ENCODE results near the gene ADAT2. TPM values are rescaled to one million over a fixed set of nuclear protein-coding genes. Genes with fewer than 3 reads are reported as not detected.
"Not testable (repeated sequence)": the region's sequence is repeated elsewhere in the genome, so short reads cannot be mapped to it uniquely, and the experiment has no call there.

Gene ADAT2
- total RNA-seq, 3 donors from 2014 or later: 6.9 to 10.2 (median 8.5) TPM

- H3K4me3 ChIP-seq: peak overlapping the region; percentile 58 to 82 (median 70)
- DNase-seq (ENCODE audit: low spot score in 2 of 2): no peak
- intact Hi-C loops (cut with DNase I; ENCODE audit: low total_unique reads): no loop called here
- no peaks in the 10 kb centered on the region for H3K27me3 ChIP-seq
- H3K27ac ChIP-seq: peak overlapping the region; percentile 84
- H3K9me3 ChIP-seq: no peaks in the 10 kb centered on the region
- peaks cover 0 to 7% of the 10 kb centered on the region in 2 donors for H3K4me1 ChIP-seq
- no peaks in the 10 kb centered on the region for H3K36me3 ChIP-seq
- no peak for TF ChIP-seq POLR2A (IDR thresholded peaks at IDR 0.05)
- TF ChIP-seq CTCF (IDR thresholded peaks at IDR 0.05): no peak
- TF ChIP-seq POLR2AphosphoS5 (IDR thresholded peaks at IDR 0.05): no peak
Observed at GRCh38 chr6:143451531-143451930, 1.0 kb upstream of the ADAT2 start.

- Histone ChIP-seq H3K4me1 (peaks cover 0 to 7% of the 10 kb centered on the region in 2 donors), H3K9me3 (no peaks in the 10 kb centered on the region), H3K27ac (peak overlapping the region; percentile 84), H3K36me3 (no peaks in the 10 kb centered on the region), H3K4me3 (peak overlapping the region; percentile 58 to 82 (median 70)), H3K27me3 (no peaks in the 10 kb centered on the region)
- TF ChIP-seq CTCF (IDR thresholded peaks at IDR 0.05) (no peak), POLR2AphosphoS5 (IDR thresholded peaks at IDR 0.05) (no peak), POLR2A (IDR thresholded peaks at IDR 0.05) (no peak)
- intact Hi-C loops (cut with DNase I; ENCODE audit: low total_unique reads): no loop called here
- DNase-seq (ENCODE audit: low spot score in 2 of 2): no peak
Observed at GRCh38 chr6:143449714-143450452, 612 bp downstream of the ADAT2 start.

GRCh38 chr6:143449082-143449713, 1.3 kb downstream of the ADAT2 start:
- Histone ChIP-seq H3K4me1 (peaks cover 0 to 7% of the 10 kb centered on the region in 2 donors), H3K27me3 (no peaks in the 10 kb centered on the region), H3K27ac (no peak overlapping the region), H3K36me3 (no peaks in the 10 kb centered on the region), H3K4me3 (peak overlapping the region; percentile 58 to 82 (median 70)), H3K9me3 (no peaks in the 10 kb centered on the region)
- intact Hi-C loops (cut with DNase I; ENCODE audit: low total_unique reads): no loop called here
- TF ChIP-seq POLR2A (IDR thresholded peaks at IDR 0.05) (no peak), CTCF (IDR thresholded peaks at IDR 0.05) (no peak), POLR2AphosphoS5 (IDR thresholded peaks at IDR 0.05) (no peak)
- DNase-seq (ENCODE audit: low spot score in 2 of 2): no peak

GRCh38 chr6:143447865-143448264, 2.6 kb downstream of the ADAT2 start:
- H3K4me3 ChIP-seq; intact Hi-C loops (cut with DNase I; ENCODE audit: low total_unique reads); H3K27ac ChIP-seq: not testable (repeated sequence)

GRCh38 chr6:143443096-143443495, 7.4 kb downstream of the ADAT2 start:
- no peak for TF ChIP-seq CTCF (IDR thresholded peaks at IDR 0.05)
- TF ChIP-seq POLR2AphosphoS5 (IDR thresholded peaks at IDR 0.05): no peak
- TF ChIP-seq POLR2A (IDR thresholded peaks at IDR 0.05): no peak
- H3K9me3 ChIP-seq: no peaks in the 10 kb centered on the region
- H3K27me3 ChIP-seq: no peaks in the 10 kb centered on the region
- no peak overlapping the region for H3K27ac ChIP-seq
- intact Hi-C loops (cut with DNase I; ENCODE audit: low total_unique reads): no loop called here
- no peaks in the 10 kb centered on the region for H3K4me1 ChIP-seq
- DNase-seq (ENCODE audit: low spot score in 2 of 2): no peak
- no peak overlapping the region for H3K4me3 ChIP-seq
- no peaks in the 10 kb centered on the region for H3K36me3 ChIP-seq

More at GRCh38 chr6:143447865-143448264, 2.6 kb downstream of the ADAT2 start:
- not testable (repeated sequence) for DNase-seq (ENCODE audit: low spot score in 2 of 2); H3K36me3 ChIP-seq; H3K4me1 ChIP-seq; H3K27me3 ChIP-seq; H3K9me3 ChIP-seq

All from breast epithelium (tissue), 4 donors.